ENCODE results near the gene CEP70. TPM values are rescaled to one million over a fixed set of nuclear protein-coding genes. Genes with fewer than 3 reads are reported as not detected.
"Not testable (repeated sequence)": the region's sequence is repeated elsewhere in the genome, so short reads cannot be mapped to it uniquely, and the experiment has no call there.

Gene CEP70
- total RNA-seq, 1 donor from 2014 or later: 101 TPM

DNA sequence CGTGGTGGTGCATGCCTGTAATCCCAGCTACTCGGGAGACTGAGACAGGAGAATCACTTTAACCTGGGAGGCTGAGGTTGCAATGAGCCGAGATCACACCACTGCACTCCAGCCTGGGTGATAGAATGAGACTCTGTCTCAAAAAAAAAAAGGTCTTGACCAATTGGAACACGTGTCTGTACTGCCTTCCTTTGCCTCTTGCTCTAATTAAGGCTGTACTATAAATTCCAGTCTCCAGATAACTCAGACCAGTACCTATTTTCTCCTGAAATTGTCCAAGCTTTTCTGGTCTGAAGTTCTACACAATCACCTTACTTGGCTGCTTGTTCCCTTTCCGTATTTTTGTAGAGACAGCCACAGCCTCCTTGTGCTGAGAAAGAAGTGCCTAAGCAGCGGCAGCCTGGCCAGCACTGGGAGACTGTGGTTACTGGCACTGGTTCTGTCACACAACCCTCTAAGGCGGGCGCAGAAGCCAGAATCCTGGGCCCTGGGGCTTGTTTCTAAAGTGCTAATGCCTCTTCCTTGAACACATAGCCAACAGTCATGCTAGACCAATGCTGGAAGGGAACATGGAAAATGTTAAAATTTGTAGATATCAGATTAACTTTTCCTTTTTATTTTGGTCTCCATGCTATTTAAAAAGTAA, 6.2 kb upstream of the CEP70 start:
- TF ChIP-seq EZH2 (IDR thresholded peaks at IDR 0.05): no peak
- no peak for TF ChIP-seq EZH2phosphoT487 (IDR thresholded peaks at IDR 0.05)
- no peak for TF ChIP-seq CTCF (IDR thresholded peaks at IDR 0.05)
- peaks cover 21% of the 10 kb centered on the region for H3K9me3 Mint-ChIP-seq
- H4K20me1 ChIP-seq (ENCODE audit: low read depth): no peaks in the 10 kb centered on the region

GRCh38 chr3:138598534-138598933, 4.5 kb upstream of the CEP70 start:
- Mint-ChIP-seq H3K36me3 (no peaks in the 10 kb centered on the region), H3K4me1 (peaks cover 7% of the 10 kb centered on the region)
- H3K9me3 ChIP-seq (ENCODE audit: low read depth): no peaks in the 10 kb centered on the region

More for the DNA sequence above, 6.2 kb upstream of the CEP70 start:
- Mint-ChIP-seq H3K27ac (no peak overlapping the region), H3K4me3 (no peak overlapping the region), H3K36me3 (peaks cover 2% of the 10 kb centered on the region), H3K27me3 (ENCODE audit: insufficient read depth, low read depth) (peaks cover 11% of the 10 kb centered on the region), H3K4me1 (no peaks in the 10 kb centered on the region)
- no peak overlapping the region for H3K4me2 ChIP-seq
- no peak overlapping the region for H3K4me3 ChIP-seq
- H3K27me3 ChIP-seq: no peaks in the 10 kb centered on the region
- no peak overlapping the region for H3K9ac ChIP-seq
- H3K27ac ChIP-seq: no peak overlapping the region
- no peak overlapping the region for H2AFZ ChIP-seq (replicated peaks)
- H3F3A ChIP-seq (ENCODE audit: low read depth): no peaks in the 10 kb centered on the region
- H3K79me2 ChIP-seq (ENCODE audit: low read depth): no peaks in the 10 kb centered on the region
- no peak for DNase-seq (ENCODE audit: low spot score)
- no peaks in the 10 kb centered on the region for H3K9me3 ChIP-seq (ENCODE audit: low read depth)
- no peaks in the 10 kb centered on the region for H3K36me3 ChIP-seq
- no peaks in the 10 kb centered on the region for H3K4me1 ChIP-seq

GRCh38 chr3:138597186-138597976, 3.3 kb upstream of the CEP70 start:
- H3K4me3 ChIP-seq; H2AFZ ChIP-seq (replicated peaks); DNase-seq (ENCODE audit: low spot score); H3K9ac ChIP-seq; H3K4me1 ChIP-seq; H3K27ac Mint-ChIP-seq; H3K36me3 Mint-ChIP-seq; H3K9me3 ChIP-seq (ENCODE audit: low read depth); H3K4me3 Mint-ChIP-seq; H3K27ac ChIP-seq; H3K36me3 ChIP-seq; H3K4me2 ChIP-seq; H4K20me1 ChIP-seq (ENCODE audit: low read depth); H3K27me3 ChIP-seq: not testable (repeated sequence)
- H3K27me3 Mint-ChIP-seq (ENCODE audit: insufficient read depth, low read depth): peaks cover 11% of the 10 kb centered on the region
- Histone ChIP-seq H3K79me2 (ENCODE audit: low read depth) (peaks cover 10% of the 10 kb centered on the region), H3F3A (ENCODE audit: low read depth) (peaks cover 14% of the 10 kb centered on the region)
- peaks cover 12% of the 10 kb centered on the region for H3K4me1 Mint-ChIP-seq
- peaks cover 10% of the 10 kb centered on the region for H3K9me3 Mint-ChIP-seq

More at GRCh38 chr3:138598534-138598933, 4.5 kb upstream of the CEP70 start:
- H3K9me3 Mint-ChIP-seq: peaks cover 13% of the 10 kb centered on the region
- H3K4me2 ChIP-seq: no peak overlapping the region
- H2AFZ ChIP-seq (replicated peaks): no peak overlapping the region
- H3K27ac Mint-ChIP-seq: no peak overlapping the region
- H3F3A ChIP-seq (ENCODE audit: low read depth): peaks cover 11% of the 10 kb centered on the region
- H4K20me1 ChIP-seq (ENCODE audit: low read depth): no peaks in the 10 kb centered on the region
- no peaks in the 10 kb centered on the region for H3K79me2 ChIP-seq (ENCODE audit: low read depth)
- no peaks in the 10 kb centered on the region for H3K27me3 ChIP-seq
- no peaks in the 10 kb centered on the region for H3K36me3 ChIP-seq
- no peak overlapping the region for H3K4me3 Mint-ChIP-seq
- no peak for DNase-seq (ENCODE audit: low spot score)
- no peak for TF ChIP-seq EZH2 (IDR thresholded peaks at IDR 0.05)
- TF ChIP-seq EZH2phosphoT487 (IDR thresholded peaks at IDR 0.05): no peak
- no peak for TF ChIP-seq CTCF (IDR thresholded peaks at IDR 0.05)
- no peak overlapping the region for H3K27ac ChIP-seq
- H3K9ac ChIP-seq: no peak overlapping the region
- no peaks in the 10 kb centered on the region for H3K4me1 ChIP-seq
- H3K27me3 Mint-ChIP-seq (ENCODE audit: insufficient read depth, low read depth): peaks cover 13% of the 10 kb centered on the region
- no peak overlapping the region for H3K4me3 ChIP-seq
